COLO829 (cell line): ENCODE results near the gene DENND5A.

ENCODE experiments used
- DNase-seq: peaks from one replicate; pipeline ENCODE4 v3.0.0; 2012; ENCODE audit warnings: low spot score

The DENND5A gene

DNA sequence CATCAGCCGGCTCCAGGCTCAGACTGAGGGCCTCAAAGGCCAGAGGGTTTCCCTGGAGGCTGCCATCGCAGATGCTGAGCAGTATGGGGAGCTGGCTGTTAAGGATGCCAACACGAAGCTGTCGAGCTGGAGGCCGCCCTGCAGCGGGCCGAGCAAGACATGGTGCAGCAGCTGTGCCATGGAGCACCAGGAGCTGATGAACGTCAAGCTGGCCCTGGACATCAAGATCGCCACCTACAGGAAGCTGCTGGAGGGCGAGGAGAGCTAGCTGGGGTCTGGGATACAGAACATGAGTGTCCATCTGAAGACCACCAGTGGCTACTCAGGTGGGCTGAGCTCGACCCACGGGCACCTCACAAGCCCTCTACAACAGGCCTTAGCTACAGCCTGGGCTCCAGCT lies 169.7 kb downstream of the DENND5A start:
- no peak for DNase-seq

DNA sequence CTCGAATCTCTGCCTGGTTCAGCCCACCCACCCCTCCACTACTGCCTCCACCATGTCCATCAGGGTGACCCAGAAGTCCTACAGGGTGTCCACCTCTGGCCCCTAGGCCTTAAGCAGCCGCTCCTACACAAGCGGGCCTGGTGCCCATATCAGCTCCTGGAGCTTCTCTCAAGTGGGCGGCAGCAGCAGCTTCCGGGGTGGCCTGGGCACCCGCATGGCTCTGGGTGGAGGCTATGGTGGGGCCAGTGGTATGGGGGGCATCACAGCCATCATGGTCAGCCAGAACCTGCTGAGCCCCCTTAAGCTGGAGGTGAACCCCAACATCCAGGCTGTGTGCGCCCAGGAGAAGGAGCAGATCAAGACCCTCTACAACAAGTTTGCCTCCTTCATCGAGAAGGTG lies 170.7 kb downstream of the DENND5A start:
- no peak for DNase-seq

- no peak for DNase-seq
Measured at GRCh38 chr11:9092853-9093778, 172.0 kb downstream of the DENND5A start.

DNA sequence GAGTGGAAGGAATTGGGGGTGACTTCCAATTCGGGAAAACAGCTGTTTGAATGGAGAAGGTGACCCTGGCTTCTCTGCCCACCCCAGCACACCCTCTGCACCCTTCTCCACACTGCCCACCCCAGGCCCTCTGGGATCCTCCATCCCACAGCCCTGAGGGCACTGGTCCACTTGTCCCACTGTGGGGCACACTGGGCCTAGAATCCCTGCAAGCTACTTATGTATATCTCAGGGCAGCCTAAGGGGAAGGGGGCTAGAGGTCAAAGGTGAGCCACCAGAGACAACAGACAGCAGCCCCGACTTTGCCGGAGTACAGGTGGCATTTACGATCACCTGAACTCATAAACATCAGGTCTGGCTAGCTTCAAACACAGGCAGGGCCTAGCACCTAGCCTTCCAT lies 173.1 kb downstream of the DENND5A start:
- DNase-seq, result no peak

DNA sequence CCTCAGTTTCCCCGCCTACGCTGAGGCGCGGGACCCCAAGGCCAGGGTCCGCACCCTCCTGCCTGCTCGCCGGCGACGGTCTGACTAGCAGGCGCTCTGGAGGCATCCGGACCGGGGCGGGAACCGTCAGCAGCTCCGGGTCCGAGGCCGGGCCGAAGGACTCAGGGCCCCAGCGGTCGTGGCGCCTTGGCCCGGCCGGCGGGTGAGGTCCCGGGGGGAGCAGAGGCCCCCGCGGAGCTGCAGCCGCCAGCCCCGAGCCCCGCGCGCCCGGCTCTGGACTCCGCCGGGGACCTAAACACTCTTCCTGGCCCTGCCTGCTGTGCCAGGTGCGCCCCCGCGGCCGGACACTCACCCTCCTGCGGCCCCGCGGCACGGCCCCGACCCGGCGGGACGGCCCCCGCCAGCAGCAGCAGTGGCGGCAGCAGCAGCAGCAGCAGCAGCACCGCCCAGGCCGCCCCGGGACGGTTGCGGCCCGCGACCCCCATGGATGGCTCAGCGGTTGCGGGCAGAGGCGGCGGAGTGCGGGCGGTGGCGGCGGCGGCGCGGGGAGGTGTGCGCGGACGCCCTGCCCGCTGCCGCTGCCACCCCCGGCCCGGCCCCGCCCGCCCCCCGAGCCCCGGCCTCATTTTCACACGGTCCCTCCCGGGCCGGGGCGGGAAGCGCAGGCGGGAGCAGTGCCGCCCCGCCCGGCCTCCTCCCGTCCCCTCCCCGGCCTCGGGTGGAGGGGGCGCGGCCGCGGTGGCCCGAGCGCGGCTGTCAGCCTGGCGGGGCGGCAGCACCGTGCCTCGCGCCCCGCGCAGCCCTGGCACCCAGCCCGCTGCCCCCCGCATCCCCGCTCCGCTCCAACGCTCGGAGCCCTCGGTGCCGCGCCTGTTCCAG lies 173.9 kb downstream of the DENND5A start, which contains the start of gene SCUBE2:
SCUBE2 (minus strand) TSS at position 556 of the 879 bp plus-strand sequence; CDS start at position 485, 71 bp downstream.
- DNase-seq, result no peak

DNA sequence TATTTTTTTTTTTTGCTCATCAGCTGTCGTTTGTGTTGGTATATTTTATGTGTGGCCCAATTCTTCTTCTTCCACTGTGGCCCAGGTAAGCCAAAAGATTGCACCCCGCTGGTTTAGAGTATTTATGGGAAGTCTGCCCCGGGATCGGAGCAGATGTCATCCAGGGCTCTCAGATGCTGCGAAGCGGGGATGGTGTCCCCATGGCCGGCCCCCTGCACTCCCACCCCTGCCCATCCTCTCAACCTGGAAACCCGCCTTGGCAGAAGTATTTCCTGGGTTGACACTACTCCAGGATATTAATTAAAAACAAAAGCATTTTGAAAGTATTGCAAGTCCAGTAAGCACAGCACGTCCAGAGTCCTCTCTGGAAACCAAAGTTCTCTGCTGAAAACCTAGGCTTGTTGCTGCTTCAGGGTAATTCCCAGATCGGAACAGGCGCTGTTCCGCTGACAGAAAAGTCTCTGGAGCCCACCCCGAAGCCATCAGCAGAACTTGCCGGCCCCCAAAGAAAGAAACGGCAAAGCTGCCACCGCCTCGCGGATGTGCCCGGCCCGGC lies 174.6 kb downstream of the DENND5A start:
- no peak for DNase-seq

- DNase-seq, result no peak
Measured at GRCh38 chr11:9089636-9090035, 175.5 kb downstream of the DENND5A start.

DNA sequence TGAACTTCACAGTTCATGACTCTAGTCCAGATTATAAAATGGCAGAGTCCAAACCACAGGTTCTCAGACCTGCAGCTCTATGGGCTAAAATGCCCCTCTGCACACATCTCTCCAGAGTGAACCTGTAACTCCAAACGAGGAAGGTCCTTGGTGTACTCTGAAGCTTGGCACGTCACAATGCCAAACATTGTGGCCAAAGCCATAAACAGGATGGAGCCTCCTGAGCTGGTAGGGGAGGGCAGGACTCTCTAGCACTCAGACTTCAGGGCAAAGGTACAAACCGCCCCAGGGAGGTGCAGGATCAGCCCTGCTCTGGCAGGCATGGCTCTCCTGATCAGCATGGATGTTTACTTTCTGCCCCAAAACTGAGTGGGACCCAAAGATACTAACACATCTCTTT lies 176.1 kb downstream of the DENND5A start:
- DNase-seq, result no peak
